ENCODE results near the gene RNF43. TPM values are rescaled to one million over a fixed set of nuclear protein-coding genes. Genes with fewer than 3 reads are reported as not detected.

RNF43 gene
- total and polyA plus RNA-seq, 2 of the 13 experiments (the other 11 are each of a cell fraction or from before 2014, with no cell fraction given), result 31.0 to 53.4 TPM

GRCh38 chr17:58402679-58403078 is 14.7 kb downstream of the RNF43 start (continued):
- TF ChIP-seq ZNF574 (CRISPR knock-in tag; IDR thresholded peaks at IDR 0.05), result no peak
- no peak for TF ChIP-seq NFAT5 (CRISPR knock-in tag; IDR thresholded peaks at IDR 0.05)
- TF ChIP-seq ZNF784 (CRISPR knock-in tag; IDR thresholded peaks at IDR 0.05; ENCODE audit: borderline replicate concordance), result no peak
- 0 out of 2 replicates have a peak, but pooled peaks have one; percentile 3 for TF ChIP-seq CREB1 (IDR thresholded peaks at IDR 0.05)
- TF ChIP-seq CREB1 (CRISPR knock-in tag; IDR thresholded peaks at IDR 0.05), result no peak
- TF ChIP-seq CREBL2 (CRISPR knock-in tag; IDR thresholded peaks at IDR 0.05; ENCODE audit: borderline replicate concordance), result no peak
- TF ChIP-seq ATF3 (CRISPR knock-in tag; IDR thresholded peaks at IDR 0.05), result no peak
- TF ChIP-seq ZNF292 (CRISPR knock-in tag; IDR thresholded peaks at IDR 0.05; ENCODE audit: borderline replicate concordance, low read depth), result no peak
- no peak for TF ChIP-seq ZNF839 (CRISPR knock-in tag; IDR thresholded peaks at IDR 0.05; ENCODE audit: borderline replicate concordance)
- no peak for TF ChIP-seq NFRKB (IDR thresholded peaks at IDR 0.05)
- no peak for TF ChIP-seq ZFP36L1 (CRISPR knock-in tag; IDR thresholded peaks at IDR 0.05)
